ENCODE data around the gene LAMA2.

LAMA2 gene

DNA sequence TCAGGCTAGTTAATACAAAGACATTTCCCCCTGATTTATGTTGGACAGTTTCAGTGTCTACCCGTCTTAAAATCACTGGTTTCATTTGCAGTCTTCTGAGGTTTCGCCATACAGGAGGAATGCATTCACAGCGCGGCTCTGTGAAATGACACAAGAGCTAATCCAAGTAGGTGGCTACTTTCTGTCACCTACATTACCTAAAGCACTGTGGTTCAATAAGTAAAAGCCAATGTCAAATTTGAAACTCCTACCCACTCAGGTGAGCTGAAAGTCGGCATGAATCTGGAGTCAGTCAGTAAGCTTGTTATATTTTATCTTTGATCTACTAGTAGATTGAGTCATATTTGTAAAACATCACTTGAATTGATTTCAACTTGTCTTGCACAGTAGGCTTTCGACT lies 370.8 kb downstream of the LAMA2 start:
- in situ Hi-C loops (cut with MboI; ENCODE audit: low pct_unique_long_range_greater_than_20kb, low sequenced_read_pairs, unreplicated experiment): no loop called here
- TF ChIP-seq CTCF (IDR thresholded peaks at IDR 0.05; ENCODE audit: extremely low read depth, insufficient read depth, missing control alignments): no peak
- no peak for DNase-seq (ENCODE audit: low spot score)

DNA sequence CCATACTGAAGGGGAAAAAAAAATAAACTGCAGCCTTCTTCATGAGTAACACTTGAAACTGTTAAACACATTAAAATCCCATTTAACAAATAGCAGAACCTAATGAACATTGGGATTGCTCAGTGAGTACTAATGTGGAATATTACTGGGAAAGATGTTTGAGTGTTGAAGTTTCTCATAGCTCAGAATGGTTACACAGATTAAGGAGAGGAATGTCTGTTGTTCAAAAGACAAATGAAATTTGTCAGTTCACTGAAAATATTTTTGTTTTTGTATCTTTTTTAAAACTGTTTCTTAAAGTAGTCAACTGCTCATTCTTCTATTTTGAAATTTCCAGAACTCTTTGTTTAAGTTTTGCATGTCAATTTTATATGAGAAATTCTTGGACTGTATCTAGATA lies 374.3 kb downstream of the LAMA2 start:
- no peak for TF ChIP-seq CTCF (IDR thresholded peaks at IDR 0.05; ENCODE audit: extremely low read depth, insufficient read depth, missing control alignments)
- DNase-seq (ENCODE audit: low spot score): no peak
- in situ Hi-C loops (cut with MboI; ENCODE audit: low pct_unique_long_range_greater_than_20kb, low sequenced_read_pairs, unreplicated experiment): no loop called here

- no peak for DNase-seq (ENCODE audit: low spot score)
- in situ Hi-C loops (cut with MboI; ENCODE audit: low pct_unique_long_range_greater_than_20kb, low sequenced_read_pairs, unreplicated experiment): no loop called here
Observed at GRCh38 chr6:129262661-129263060, 379.7 kb downstream of the LAMA2 start.

GRCh38 chr6:129263176-129263575 lies 380.2 kb downstream of the LAMA2 start:
- DNase-seq (ENCODE audit: low spot score): no peak
- in situ Hi-C loops (cut with MboI; ENCODE audit: low pct_unique_long_range_greater_than_20kb, low sequenced_read_pairs, unreplicated experiment): no loop called here

More at GRCh38 chr6:129262661-129263060, 379.7 kb downstream of the LAMA2 start:
- TF ChIP-seq CTCF (IDR thresholded peaks at IDR 0.05; ENCODE audit: extremely low read depth, insufficient read depth, missing control alignments): no peak

DNA sequence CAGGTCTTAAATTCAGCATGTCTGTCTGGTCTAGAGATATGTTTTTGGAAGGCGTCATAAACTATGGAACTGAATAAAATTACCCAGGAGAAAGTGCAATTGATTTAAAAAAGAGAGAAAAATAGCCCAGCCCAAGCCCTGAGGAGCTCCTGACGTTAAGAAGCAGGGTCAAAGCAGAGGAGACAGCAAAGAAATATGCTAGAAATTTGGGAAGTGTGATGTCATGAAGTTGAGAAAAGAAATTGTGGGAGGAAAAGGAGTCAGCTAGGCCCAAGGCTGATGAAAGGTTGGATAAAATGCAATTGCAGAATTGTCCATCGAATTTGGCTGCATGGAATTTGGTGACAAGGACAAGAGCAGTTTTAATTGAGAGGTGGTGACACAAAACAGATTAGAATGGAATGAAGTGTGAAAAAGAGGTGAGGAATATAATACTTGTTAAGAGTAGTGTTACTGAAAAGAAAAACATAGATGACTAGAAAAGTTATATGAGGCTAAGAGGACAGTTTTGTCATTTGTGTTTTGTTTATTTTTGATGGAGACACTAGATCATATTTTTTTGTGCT lies 381.6 kb downstream of the LAMA2 start:
- in situ Hi-C loops (cut with MboI; ENCODE audit: low pct_unique_long_range_greater_than_20kb, low sequenced_read_pairs, unreplicated experiment): no loop called here
- no peak for TF ChIP-seq CTCF (IDR thresholded peaks at IDR 0.05; ENCODE audit: extremely low read depth, insufficient read depth, missing control alignments)
- no peak for DNase-seq (ENCODE audit: low spot score)

More at GRCh38 chr6:129263176-129263575, 380.2 kb downstream of the LAMA2 start:
- no peak for TF ChIP-seq CTCF (IDR thresholded peaks at IDR 0.05; ENCODE audit: extremely low read depth, insufficient read depth, missing control alignments)

- in situ Hi-C loops (cut with MboI; ENCODE audit: low pct_unique_long_range_greater_than_20kb, low sequenced_read_pairs, unreplicated experiment): no loop called here
- DNase-seq (ENCODE audit: low spot score): no peak
- TF ChIP-seq CTCF (IDR thresholded peaks at IDR 0.05; ENCODE audit: extremely low read depth, insufficient read depth, missing control alignments): no peak
Observed at GRCh38 chr6:129267028-129267427, 384.1 kb downstream of the LAMA2 start.
